Liver (tissue), 9 donors: ENCODE measurements around the gene FASTK. TPM values are rescaled to one million over a fixed set of nuclear protein-coding genes. Genes with fewer than 3 reads are reported as not detected.
A peak's percentile ranks its signal among the peaks of the same experiment; 100 is the strongest.

Source experiments
- DNase-seq: peaks from one replicate; pipeline ENCODE4 v3.0.0-alpha.2; 2017; ENCODE audit warnings: low spot score
- H3K27ac ChIP-seq, 2 donors: one replicate each; pipeline ENCODE4 v1.7.0; 2013; ENCODE audit warnings: inconsistent platforms in 2 of 2, low read length in 2 of 2, control low read depth in 1 of 2, low read depth in 1 of 2, mild to moderate bottlenecking in 1 of 2
- H3K27me3 ChIP-seq, 4 donors: one replicate each; pipeline versions ENCODE4 v1.6.1 to v1.7.0; 2013; ENCODE audit warnings: low read length in 3 of 4, inconsistent platforms in 1 of 4, mild to moderate bottlenecking in 1 of 4, moderate library complexity in 1 of 4; ENCODE audit not compliant: control insufficient read depth in 4 of 4, insufficient read depth in 4 of 4
- H3K36me3 ChIP-seq, 4 donors: one replicate each; pipeline versions ENCODE4 v1.6.1 to v1.7.0; 2013; ENCODE audit warnings: low read length in 3 of 4, mild to moderate bottlenecking in 3 of 4, low read depth in 1 of 4, moderate library complexity in 1 of 4; ENCODE audit not compliant: control insufficient read depth in 4 of 4, insufficient read depth in 3 of 4
- H3K4me1 ChIP-seq, 4 donors: one replicate each; pipeline versions ENCODE4 v1.6.1 to v1.7.0; 2013; ENCODE audit warnings: low read length in 3 of 4, mild to moderate bottlenecking in 3 of 4, moderate library complexity in 1 of 4; ENCODE audit not compliant: control insufficient read depth in 4 of 4, insufficient read depth in 4 of 4
- H3K4me3 ChIP-seq, 3 donors: one replicate each; pipeline versions ENCODE4 v1.6.1 to v1.7.0; 2013; ENCODE audit warnings: low read length in 3 of 3, control low read depth in 1 of 3, low read depth in 1 of 3, mild to moderate bottlenecking in 1 of 3
- H3K9ac ChIP-seq, 2 donors: one replicate each; pipeline ENCODE4 v1.7.0; 2013; ENCODE audit warnings: low read length in 2 of 2, mild to moderate bottlenecking in 2 of 2, moderate library complexity in 2 of 2, control low read depth in 1 of 2, low read depth in 1 of 2
- H3K9me3 ChIP-seq, 4 donors: one replicate each; pipeline versions ENCODE4 v1.6.1 to v1.7.0; 2013; ENCODE audit warnings: low read length in 3 of 4; ENCODE audit not compliant: control insufficient read depth in 4 of 4
- ATF3 ChIP-seq: IDR thresholded peaks from 2 replicates; pipeline ENCODE4 v1.6.1; 2016; ENCODE audit warnings: antibody characterized with exemption
- CTCF ChIP-seq: fragments of 150-350 bp; IDR thresholded peaks from 2 replicates; pipeline ENCODE4 v1.5.1; 2017; ENCODE audit warnings: improper control_type of control experiment, low read depth, low read length; ENCODE audit not compliant: missing input control
- FOXA1 ChIP-seq: IDR thresholded peaks from 2 replicates; pipeline ENCODE4 v1.6.1; 2016; ENCODE audit warnings: antibody characterized with exemption
- FOXA2 ChIP-seq: IDR thresholded peaks from 2 replicates; pipeline ENCODE4 v1.6.1; 2016; ENCODE audit warnings: antibody characterized with exemption
- GABPA ChIP-seq, 2 donors: IDR thresholded peaks in 1 of 2; conservative IDR thresholded peaks in 1 of 2; 2 replicates each; pipeline ENCODE4 v1.6.1; 2016; ENCODE audit warnings: antibody characterized with exemption in 2 of 2, mild to moderate bottlenecking in 1 of 2, moderate library complexity in 1 of 2
- HNF4A ChIP-seq, 2 donors: conservative IDR thresholded peaks; 2 replicates each; pipeline ENCODE4 v1.6.1; 2016; ENCODE audit warnings: antibody characterized with exemption in 2 of 2, mild to moderate bottlenecking in 2 of 2
- HNF4G ChIP-seq: IDR thresholded peaks from 2 replicates; pipeline ENCODE4 v1.6.1; 2016; ENCODE audit warnings: antibody characterized with exemption
- MAX ChIP-seq: IDR thresholded peaks from 2 replicates; pipeline ENCODE4 v1.6.1; 2016; ENCODE audit warnings: antibody characterized with exemption
- NR2F2 ChIP-seq: IDR thresholded peaks from 2 replicates; pipeline ENCODE4 v1.6.1; 2016; ENCODE audit warnings: antibody characterized with exemption
- RAD21 ChIP-seq, 2 donors: IDR thresholded peaks; 2 replicates each; pipeline ENCODE4 v1.6.1; 2016; ENCODE audit warnings: antibody characterized with exemption in 2 of 2, mild to moderate bottlenecking in 2 of 2
- REST ChIP-seq: IDR thresholded peaks from 2 replicates; pipeline ENCODE4 v1.6.1; 2016; ENCODE audit warnings: antibody characterized with exemption, mild to moderate bottlenecking
- RXRA ChIP-seq, 2 donors: IDR thresholded peaks; 2 replicates each; pipeline ENCODE4 v1.6.1; 2017 to 2018; ENCODE audit warnings: antibody characterized with exemption in 2 of 2, mild to moderate bottlenecking in 1 of 2
- SP1 ChIP-seq: IDR thresholded peaks from 2 replicates; pipeline ENCODE4 v1.6.1; 2018; ENCODE audit warnings: antibody characterized with exemption, mild to moderate bottlenecking
- TAF1 ChIP-seq: conservative IDR thresholded peaks from 2 replicates; pipeline ENCODE4 v1.6.1; 2016; ENCODE audit warnings: antibody characterized with exemption, mild to moderate bottlenecking
- YY1 ChIP-seq: IDR thresholded peaks from 2 replicates; pipeline ENCODE4 v1.6.1; 2016; ENCODE audit warnings: antibody characterized with exemption, mild to moderate bottlenecking
- WGBS: extraction: QIAGEN DNeasy Blood & Tissue Kit; methylation state at CpG from one replicate; pipeline ENCODE4 v1.1.7; 2013; 5-methylcytosine and 5-hydroxymethylcytosine counted together
- polyA plus RNA-seq, 2 donors: library from polyadenylated mRNA; stranded (reverse) in 1 of 2; unstranded in 1 of 2; fragments of 200-250 nt in 1 of 2; fragments of >200 nt in 1 of 2; fragmentation: Nextera tagmentation in 1 of 2; extraction: Ambion mirVana in 1 of 2; gene quantifications; one replicate each; pipeline versions ENCODE4 v1.2.1 to v1.2.3, GENCODE V29; 2013 to 2015
- total RNA-seq, 2 donors: library from RNA; depleted of rRNA; stranded (reverse); fragments of >200 nt; gene quantifications; one replicate each; pipeline ENCODE4 v1.2.3, GENCODE V29; 2014
- TF ChIP-seq, protein P1 (sequence below): IDR thresholded peaks from 2 replicates; pipeline ENCODE4 v1.6.1; 2016; ENCODE audit warnings: antibody characterized with exemption
- donor health status: healthy.
- donor health status: healthy.
- donor health status: healthy.
- donor health status: healthy.
- donor health status: healthy.

Gene FASTK
- total and polyA plus RNA-seq, 4 donors: 31.1 to 62.8 (median 43.7) TPM

- 64% methylated on average over 17 of the region's 17 CpGs for WGBS
These were observed 51.6 kb downstream of the FASTK start for GRCh38 chr7:151028948-151029501.

GRCh38 chr7:151028131-151028947, 52.3 kb downstream of the FASTK start, which contains the start of gene ABCB8:
ABCB8 (plus strand) TSS chr7:151028450; CDS start chr7:151028516, 66 bp downstream.
- Histone ChIP-seq H3K4me1 (peaks cover 5 to 10% (median 8%) of the 10 kb centered on the region in 4 donors), H3K9me3 (no peaks in the 10 kb centered on the region), H3K9ac (peak within 1 kb of the TSS; percentile 30 to 60), H3K4me3 (peak within 1 kb of the TSS; percentile 84 to 95 (median 86)), H3K27me3 (no peaks in the 10 kb centered on the region), H3K36me3 (no peaks in the 10 kb centered on the region), H3K27ac (peak within 1 kb of the TSS; percentile 78 to 80)
- peak; percentile 98 for DNase-seq
- WGBS: under 1% methylated on average over 53 of the region's 53 CpGs
- TF ChIP-seq MAX (peak; percentile 79), FOXA2 (no peak), REST (peak; percentile 11), NR2F2 (peak; percentile 55), TAF1 (no peak), YY1 (peak; percentile 89), ATF3 (no peak), RXRA (IDR thresholded peaks at IDR 0.05) (peak; percentile 52 to 82), SP1 (peak; percentile 97), HNF4A (conservative IDR thresholded peaks at IDR 0.05) (no peak), FOXA1 (no peak), CTCF (peak; percentile 57), GABPA (IDR thresholded peaks at IDR 0.05 in 1 of 2, conservative IDR thresholded peaks at IDR 0.05 in 1 of 2) (peak in 1 of 2 donors; percentile 84), HNF4G (no peak)
- TF ChIP-seq, protein P1, sequence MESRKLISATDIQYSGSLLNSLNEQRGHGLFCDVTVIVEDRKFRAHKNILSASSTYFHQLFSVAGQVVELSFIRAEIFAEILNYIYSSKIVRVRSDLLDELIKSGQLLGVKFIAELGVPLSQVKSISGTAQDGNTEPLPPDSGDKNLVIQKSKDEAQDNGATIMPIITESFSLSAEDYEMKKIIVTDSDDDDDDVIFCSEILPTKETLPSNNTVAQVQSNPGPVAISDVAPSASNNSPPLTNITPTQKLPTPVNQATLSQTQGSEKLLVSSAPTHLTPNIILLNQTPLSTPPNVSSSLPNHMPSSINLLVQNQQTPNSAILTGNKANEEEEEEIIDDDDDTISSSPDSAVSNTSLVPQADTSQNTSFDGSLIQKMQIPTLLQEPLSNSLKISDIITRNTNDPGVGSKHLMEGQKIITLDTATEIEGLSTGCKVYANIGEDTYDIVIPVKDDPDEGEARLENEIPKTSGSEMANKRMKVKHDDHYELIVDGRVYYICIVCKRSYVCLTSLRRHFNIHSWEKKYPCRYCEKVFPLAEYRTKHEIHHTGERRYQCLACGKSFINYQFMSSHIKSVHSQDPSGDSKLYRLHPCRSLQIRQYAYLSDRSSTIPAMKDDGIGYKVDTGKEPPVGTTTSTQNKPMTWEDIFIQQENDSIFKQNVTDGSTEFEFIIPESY: no peak

More at GRCh38 chr7:151028948-151029501, 51.6 kb downstream of the FASTK start:
- Histone ChIP-seq H3K27ac (peak overlapping the region; percentile 78 to 80), H3K4me3 (peak overlapping the region; percentile 84 to 95 (median 86)), H3K36me3 (no peaks in the 10 kb centered on the region), H3K9ac (peak overlapping the region; percentile 30 to 60), H3K27me3 (no peaks in the 10 kb centered on the region), H3K4me1 (peaks cover 5 to 10% (median 8%) of the 10 kb centered on the region in 4 donors), H3K9me3 (no peaks in the 10 kb centered on the region)
- TF ChIP-seq RAD21 (IDR thresholded peaks at IDR 0.05) (no peak), CTCF (no peak), ATF3 (no peak)
- no peak for DNase-seq
